GM21786 (cell line): ENCODE measurements around the gene LHX3.

Experiments used
- ATAC-seq: cut with Tn5 transposase; IDR thresholded peaks from one replicate; pipeline ENCODE4 v1.9.1; 2021; ENCODE audit not compliant: unreplicated experiment

Gene LHX3

DNA sequence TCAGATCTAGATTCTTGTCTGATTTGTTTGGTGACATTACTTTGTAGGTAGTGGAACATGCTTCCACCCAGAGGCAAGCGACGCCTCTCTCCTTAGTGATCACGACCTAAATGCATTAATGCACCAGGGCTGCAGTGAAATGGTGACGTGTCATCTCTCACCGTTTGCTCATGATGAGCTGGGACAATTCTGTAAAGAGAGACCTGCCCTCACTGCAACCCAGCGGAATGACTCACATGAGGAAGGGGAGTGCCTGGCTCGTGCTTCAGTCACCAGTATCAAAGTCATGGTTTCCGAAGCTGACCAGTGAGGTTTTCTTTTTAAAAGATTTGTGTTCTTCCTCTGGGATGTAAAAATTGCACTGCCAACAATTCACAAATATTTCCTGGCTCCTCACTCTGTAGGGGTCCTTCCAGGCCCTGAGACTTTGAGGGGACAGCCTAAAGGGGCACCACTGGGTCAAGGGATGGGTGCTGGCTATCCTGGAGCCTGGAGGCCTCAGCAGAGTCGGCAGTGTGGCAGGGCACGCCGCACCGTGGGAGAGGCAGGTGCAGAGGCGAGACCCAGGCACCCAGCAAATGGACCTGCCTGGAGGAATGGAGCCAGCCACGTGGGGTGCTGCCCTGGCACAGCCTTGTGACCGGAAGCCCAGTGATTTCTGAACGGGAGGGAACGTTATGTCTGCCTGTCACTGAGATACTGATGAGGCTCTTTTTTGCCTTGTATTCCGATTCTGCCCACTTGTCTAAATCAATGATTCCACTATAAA, 23.4 kb upstream of the LHX3 start:
- no peak for ATAC-seq

DNA sequence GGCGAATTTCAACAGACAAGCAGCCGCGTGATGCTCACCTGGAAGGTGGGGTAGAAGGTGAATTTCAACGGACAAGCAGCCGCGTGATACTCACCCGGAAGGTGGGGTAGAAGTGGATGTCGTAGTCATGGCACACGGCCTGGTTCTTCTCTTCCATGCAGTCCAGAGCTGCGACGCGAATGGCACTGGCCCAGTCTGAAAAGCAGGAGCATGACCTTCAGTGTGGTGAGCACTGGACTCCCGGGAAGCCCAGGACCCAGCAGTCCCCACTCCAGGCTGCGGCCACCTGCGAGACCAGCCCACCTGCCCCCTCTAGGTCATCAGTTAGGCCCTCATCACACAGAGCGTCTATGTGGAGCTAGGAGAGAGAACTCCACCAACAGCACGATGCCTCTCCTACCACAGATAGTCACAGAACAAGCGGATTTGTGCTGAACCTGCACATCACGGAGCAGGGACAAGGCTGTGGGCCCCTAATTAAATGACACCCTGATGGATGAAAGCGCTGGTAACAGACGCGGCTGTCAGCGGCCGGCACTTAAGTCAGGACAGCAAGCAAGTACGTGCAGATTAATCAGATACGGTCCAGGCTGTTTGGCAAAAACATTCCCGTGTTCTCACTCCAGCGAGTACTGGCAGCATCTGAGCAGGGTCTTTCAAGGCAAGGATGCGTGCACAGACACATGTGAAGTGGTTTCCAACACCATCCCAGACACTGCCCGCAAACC, 21.9 kb upstream of the LHX3 start:
- no peak for ATAC-seq

DNA sequence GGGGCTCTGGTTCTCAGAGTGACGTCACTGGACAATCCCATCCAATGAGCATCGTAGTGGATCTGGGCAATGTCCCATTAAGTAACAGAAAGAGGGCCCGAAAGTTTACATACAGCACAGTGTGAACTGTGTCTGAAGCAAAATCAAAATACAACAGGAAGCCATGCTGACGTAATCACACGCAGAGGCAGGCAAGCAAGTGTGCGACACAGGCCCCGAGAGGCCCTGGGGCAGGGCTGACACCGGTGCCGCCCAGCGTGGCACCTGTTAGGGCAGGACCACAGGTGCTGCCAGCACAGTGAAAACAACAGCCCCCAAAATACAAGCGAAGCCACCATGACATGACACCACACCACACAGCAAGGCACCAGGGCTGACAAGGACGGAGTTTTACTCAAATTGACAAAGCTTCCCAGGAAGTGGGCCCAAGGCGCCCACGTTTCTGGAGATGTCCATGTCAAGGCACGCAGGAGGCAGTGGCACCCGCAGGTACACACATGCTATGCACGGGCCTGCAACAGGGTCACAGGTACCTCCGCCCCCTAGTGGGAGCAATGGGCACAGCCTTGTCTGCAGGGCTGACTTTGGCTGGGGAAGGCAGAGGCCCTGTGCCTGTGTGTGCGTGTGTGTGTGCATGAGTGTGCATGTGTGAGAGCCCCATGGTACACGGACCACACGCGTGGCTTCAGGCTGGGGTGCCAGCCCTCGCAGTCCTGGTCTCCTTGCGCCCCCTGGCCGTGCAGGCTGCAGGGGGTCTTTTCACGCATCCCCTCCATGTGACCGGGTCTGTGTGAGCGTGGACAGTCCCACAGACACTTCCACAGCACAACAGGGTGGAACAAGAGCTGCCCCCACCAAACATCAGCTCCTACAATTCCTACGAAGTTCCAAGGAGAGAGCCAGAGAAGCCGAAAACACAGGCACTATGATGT, 21.1 kb upstream of the LHX3 start:
- ATAC-seq, result peak; percentile 60

DNA sequence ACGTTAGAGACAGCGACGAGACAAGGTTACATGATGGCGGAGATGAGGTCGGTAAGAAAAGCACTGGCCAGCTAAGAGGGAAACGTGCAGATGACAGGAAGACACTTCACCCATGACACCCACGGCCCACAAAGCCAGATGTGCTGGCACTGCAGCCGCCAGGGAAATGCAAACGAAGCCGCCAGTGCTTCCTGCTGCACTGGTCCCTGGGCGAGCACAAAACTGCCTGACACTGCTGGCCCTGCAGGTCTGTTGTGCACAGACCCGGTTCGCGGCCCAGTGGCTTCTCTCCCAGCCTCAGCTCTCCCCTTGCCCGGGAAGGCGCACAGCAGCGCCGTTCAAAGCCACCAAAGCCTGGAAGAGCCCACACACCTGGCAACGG, 20.4 kb upstream of the LHX3 start:
- ATAC-seq, result peak; percentile 48

DNA sequence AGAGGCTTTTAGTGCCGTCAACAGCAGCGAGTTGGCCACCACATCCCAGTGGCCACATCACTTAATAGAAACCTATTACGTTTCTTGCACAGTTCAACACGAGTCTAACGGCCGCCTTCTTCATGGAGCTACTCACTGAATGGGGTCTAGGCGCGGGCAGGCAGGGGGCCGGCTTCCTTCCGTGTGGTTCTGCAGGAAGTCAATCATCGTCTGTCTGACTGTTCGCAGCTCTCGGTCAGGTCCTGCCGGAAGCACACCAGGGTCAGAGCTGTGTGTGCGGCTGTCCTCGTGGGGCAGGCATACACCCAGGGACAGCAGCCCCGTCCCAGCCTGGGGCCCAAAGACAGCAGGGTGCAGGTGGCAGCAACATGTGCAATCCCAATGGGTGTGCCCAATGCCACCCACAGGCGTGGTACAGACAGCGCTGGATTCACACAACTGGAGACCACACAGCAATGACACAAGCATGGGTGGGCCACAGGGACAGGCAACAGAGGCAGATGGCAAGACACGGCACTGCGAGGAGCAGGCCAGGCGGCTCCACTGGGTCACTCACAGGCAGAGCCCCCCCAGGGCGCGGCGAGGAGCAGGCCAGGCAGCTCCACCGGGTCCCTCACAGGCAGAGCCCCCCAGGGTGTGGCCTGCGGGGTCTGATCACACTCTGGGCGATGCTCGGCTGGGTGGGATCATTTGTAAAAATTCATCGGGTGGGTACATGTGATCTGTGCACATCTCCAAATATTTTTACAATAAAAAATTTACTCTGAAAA, 19.1 kb upstream of the LHX3 start:
- no peak for ATAC-seq

DNA sequence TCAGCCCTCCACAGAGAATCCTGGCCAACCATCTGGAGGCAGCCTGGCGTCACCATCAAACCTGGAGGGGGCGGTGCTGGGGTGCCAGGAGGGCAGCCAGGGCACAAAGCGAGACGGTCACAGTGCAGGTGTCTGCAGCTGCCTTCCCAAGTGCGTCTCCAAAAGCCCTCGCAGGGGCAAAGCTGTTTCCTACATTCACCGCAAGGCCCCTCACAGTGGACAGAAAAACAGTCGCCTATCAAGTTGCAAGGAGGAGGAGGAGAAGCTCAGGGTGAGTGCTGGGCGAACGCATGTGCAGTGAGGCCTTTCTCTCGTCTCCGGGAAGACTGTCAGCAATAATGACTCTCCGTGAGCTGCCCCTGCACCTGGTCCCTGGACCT, 18.0 kb upstream of the LHX3 start:
- no peak for ATAC-seq

DNA sequence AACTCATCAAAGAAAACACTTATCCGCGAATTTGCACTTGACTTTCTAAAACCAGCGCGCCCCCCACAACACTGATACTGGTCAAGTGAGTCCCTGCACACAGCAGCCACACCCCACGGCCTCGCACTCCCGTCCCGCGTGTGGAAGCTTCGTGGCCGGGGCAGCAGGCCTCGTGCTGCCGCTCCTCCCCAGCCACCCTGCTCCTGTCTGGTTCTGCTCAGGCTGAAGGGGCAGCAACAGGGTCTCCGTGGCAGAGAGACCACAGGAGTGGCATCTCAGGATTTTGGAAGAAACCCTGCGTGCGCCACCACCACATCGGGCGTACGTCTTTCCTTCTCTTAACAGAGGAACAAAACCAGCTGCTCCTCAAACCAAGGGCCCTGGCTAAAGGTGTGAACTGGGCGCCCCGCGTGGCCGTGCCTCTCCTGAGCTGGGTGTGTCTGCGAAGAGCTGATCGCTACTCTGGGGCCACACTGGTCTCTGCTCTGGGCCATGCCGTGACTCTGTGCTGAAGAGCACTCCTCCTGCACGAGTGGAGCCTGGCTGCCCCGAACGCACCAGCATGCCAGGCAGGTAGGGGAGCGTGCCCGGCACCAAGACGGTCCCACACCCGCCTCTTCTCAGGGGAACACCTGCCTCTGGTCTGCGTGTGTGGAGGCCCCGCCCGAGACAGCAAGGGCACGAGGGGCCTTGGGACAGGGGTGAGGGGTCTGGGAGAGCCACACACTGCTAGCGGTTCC, 17.4 kb upstream of the LHX3 start:
- ATAC-seq, result no peak

DNA sequence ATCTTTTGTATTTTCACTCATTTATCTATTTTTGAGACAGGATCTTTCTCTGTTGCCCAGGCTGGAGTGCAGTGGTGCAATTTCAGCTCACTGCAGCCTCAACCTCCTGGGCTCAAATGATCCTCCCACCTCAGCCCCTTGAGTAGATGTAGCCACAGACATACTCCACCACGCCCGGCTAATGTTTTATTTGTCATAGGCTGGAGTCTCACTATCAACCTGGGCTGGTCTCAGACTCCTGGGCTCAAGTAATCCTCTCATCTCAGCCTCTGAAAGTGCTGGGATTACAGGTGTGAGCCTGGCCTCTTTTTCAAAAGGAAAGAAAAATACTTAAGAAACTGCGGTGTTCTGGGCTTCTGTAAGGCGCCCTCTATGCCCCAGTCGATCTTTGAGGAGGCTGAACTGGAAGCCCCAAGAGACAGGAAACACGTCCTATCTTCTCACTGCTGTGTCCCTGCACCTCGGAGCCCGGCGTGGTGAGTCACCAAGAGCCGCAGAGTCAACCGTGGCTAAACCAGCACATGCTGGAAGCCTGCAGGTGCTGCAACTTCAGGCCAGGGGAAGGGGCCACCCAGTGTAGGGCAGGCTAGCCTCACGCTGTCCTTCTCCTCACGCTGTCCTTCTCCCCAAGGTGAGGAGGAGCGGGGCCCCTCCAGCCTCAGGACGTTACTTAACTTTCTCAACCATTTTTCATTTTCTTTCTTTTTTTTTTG, 15.2 kb upstream of the LHX3 start:
- no peak for ATAC-seq

DNA sequence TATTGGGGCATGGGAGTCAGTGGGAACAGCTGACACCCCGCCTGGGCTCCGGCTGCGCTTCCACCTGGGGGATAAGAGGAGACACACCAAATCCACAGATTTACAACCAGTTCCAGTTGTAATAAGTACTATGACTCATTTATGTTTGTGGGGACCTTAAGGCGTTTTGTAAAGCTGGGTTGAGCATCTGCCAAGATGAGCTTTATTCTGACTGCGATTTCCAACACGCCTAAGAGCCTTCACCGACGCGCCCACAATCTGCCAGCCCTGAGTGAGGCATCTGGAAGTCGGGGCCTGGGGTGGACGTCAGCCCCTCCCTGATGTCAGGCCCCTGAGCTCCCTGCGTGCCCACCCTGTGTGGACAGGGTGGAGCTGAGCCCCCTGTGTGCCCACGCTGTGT, 14.3 kb upstream of the LHX3 start:
- no peak for ATAC-seq

DNA sequence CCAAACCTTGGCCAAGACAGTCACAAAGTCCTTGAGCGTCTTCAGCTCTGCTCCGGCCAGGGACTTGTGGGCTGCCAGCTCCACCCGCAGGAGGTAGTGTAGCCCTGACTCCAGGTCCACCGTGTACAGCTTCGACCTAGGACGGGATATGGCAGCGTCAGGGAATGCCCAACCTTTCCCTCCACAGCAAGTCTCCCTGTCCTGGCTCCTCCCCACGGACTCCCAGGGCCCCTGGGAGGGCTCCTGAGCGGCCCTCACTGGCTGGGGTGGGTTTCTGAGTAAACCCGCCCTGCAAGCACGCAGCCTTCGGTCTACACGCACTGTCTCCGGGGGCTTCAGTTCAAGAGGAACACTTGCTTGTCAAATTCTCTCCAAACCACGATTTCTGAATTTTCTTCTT, 13.7 kb upstream of the LHX3 start:
- ATAC-seq, result no peak

DNA sequence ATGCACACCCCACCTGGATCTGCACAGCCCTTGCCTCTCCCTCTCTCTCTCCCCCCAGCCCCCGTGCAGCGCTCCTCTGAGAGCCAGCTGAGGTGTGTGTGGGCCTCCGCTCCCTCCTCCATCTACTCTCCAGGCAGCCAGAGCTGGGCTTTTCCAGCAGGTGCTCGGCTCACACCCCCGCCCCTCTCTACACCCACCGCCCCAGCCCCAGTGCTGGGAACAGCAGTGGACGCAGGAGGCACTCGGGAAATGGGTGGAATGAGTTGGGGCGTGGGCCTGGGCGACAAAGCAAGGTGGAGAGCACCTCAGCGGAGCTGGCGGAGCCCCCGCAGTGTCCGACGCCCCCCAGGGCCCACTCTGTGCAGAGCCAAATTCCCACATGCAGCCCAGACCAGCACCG, 13.3 kb upstream of the LHX3 start:
- ATAC-seq, result no peak

DNA sequence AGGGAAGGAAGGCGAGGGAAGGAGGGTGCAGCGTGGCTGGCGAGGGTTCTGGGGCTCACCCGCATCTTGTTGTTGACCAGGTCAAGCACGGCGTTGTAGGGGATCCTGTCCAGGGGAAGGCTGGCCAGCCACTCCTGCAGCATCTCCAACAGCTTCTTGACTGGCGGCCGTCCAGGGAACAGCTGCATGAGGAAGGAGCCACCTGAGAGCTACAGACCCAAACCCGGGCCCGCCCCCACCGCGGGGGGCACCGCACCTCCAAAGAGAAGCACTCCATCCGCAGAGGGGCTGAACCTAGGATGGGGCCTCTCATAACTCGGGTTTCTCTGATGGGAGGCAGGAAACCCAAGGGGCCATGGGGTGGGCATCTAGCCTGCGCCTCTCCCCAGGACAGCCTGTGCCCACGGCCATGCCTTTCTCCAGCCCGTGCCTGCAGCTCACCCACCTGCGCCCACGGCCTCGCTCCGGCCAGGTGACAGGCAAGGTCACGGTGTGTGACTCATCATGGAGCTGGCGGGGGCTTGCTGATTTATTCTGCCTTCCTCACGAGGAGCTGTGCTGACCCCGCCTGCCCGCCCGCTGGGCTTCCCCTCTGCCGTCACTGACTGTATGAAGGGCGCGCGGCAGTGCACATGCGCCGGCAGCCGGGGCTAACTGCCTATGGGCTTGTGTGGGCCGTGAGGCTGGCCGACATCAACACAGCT, 11.8 kb upstream of the LHX3 start:
- no peak for ATAC-seq

DNA sequence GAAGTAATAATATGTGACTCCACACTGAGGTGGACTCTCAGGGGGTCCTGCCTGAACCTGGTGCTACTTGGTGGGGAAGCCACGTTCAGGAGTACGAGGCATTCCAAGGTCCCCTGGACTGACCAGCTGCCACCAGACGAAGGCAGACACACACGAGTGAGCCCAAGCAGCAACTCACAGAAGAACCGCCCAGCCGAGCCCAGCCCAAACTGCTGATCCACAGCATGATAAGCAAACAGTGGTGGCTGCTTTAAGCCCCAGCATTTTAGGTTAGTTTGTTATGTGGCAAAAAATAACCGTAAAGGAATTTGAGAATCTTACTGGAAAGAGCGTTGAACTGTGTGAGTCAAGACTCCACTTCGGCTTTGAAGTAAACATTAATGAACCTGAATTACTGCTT, 8.8 kb upstream of the LHX3 start:
- no peak for ATAC-seq

DNA sequence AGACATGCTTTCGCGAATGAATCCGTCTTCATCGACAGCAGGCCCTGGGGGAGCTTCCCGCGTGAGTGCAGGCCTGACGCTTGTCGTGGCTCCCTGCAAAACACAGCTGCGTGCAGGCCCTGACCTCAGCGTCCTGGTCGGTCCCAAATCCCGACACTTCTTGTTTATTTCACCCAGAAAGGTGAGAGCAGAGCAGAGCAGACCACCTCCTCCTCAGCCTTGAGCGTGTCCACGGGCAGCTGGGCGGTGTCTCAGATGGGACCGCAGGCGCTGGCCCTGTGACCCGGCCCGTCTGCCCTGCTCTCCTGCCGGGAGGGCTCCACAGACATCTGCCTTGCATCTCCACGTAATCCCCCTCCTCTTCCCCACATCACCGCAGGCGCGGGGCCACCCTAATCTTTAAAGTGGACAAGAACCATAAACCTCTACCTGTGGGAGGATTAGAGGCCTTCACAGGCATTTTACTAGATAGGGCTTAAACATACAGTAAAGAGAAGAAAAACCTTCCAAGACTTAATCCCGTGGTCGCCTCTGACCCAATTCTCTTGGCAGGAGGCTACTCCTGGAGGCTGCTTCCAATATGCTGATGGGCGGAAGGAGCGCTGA, 7.5 kb upstream of the LHX3 start:
- no peak for ATAC-seq

DNA sequence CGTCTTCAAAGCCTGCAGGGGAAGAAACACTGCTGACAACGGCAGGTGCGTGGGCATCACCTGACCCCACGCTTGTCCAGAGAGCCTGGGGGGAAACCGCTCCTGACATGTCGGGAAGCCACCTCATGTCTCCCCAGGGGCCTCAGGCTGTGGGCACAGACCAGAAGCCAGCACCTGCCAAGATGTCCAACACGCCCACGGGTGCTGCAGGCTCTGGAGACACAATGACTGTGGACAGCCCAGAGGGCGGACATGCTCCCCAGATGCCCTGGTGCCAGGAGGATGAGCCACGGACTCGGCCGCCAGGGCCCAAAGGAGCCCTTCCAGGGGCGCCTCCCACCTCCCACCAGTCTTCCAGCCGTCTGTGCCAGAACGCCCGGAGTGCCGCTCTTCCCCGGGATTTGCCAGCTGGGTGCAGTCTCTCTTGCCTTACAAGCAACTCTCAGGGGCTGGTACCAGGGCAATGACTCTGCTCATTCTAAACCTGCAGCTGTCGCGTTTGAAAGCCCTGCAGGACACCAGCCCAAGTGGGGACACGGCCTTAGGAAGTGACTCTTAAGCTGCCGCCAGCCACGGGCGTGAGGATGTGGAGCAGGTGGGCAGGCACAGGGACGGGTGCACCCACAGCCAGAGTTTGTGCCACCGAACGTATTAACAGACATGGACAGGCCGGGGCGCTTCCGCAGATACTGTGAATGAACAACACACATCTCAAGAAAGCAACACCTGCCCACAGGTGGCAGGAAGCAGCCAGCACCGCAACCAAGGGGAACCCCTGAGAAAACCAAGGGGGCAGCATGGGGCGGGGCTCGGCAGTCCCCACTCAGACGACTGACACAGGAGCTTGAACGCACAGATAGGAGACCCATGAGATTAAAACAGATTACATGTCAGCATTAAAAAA, 6.8 kb upstream of the LHX3 start:
- ATAC-seq, result no peak

DNA sequence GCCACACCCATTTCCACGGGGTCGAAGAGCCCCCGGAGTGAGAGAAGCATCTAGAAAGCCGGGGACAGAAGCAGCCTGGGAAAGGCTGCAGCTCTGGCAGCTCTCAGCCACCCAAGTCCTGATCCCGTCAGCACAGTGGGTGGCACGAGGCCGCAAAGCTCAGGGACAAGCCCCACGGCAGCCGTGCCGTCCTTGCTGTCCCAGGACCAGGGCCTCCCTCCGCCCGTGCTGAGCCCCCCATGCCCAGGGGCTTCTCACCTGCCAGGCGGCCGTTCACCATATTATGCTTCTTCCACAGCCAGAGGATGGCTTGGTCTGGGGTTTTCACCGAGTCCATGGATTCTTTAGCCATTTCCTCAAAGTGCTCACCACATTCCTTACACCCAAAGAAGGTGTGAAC, 6.1 kb upstream of the LHX3 start:
- ATAC-seq, result no peak

DNA sequence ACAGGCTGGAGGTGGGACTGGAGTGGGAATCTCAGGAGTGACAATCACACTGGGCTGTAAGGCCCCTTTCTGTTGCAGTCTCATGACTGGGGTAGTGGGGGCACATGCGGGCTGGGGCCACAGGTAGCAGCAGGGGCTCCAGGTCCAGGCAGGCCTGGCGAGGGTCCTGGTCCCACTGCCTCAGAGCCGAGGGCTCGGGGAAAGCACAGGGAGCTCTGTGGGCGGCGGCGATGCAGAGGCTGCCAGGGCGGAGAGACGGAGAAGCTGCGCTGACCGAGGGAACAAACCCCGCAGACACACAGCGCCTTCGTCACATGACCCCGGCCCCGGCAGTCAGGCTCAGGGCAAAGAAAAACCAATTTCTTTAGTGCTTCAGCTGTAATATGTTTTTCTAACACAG, 5.3 kb upstream of the LHX3 start:
- ATAC-seq, result no peak

DNA sequence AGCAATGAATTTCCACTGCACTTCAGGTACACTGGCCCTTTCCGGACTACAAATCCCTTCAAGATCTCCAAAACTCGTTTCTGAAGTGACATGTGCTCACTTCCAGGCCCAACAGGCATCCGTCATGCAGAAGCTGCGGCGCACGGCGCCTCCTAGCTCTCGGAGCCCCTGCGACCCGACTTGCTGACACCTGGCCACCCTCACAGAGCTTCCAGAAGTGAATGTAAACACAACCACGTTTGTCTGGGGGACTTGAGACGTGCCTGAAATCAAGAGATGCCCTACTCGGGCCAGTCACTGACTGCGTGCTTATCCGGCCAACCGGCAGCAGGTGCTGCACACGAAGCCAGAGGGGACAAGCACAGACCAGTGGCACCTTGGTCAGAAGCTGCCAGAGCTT, 4.9 kb upstream of the LHX3 start:
- no peak for ATAC-seq
